ENCODE measurements around the gene KIAA0513.

KIAA0513 gene

GRCh38 chr16:85033171-85033570 is 5.6 kb downstream of the KIAA0513 start:
- Histone ChIP-seq H3F3A (ENCODE audit: low read depth) (no peaks in the 10 kb centered on the region), H3K4me2 (ENCODE audit: low read depth, low read length, poor library complexity, severe bottlenecking) (no peak overlapping the region), H3K9me2 (replicated peaks; ENCODE audit: low read depth, low read length) (no peaks in the 10 kb centered on the region), H3K9ac (ENCODE audit: low read depth, low read length, poor library complexity, severe bottlenecking) (no peak overlapping the region), H3K9me3 (ENCODE audit: insufficient read depth, low read depth, low read length) (no peaks in the 10 kb centered on the region), H3K79me2 (ENCODE audit: insufficient read depth, low read length) (no peaks in the 10 kb centered on the region), H3K36me3 (ENCODE audit: insufficient read depth, low read length) (no peaks in the 10 kb centered on the region), H3K4me3 (ENCODE audit: low read length, poor library complexity, severe bottlenecking) (no peak overlapping the region), H4K20me1 (ENCODE audit: insufficient read depth, low read length, poor library complexity, severe bottlenecking) (no peaks in the 10 kb centered on the region), H3K27me3 (ENCODE audit: insufficient read depth, low read length, poor library complexity, severe bottlenecking) (no peaks in the 10 kb centered on the region), H3K4me1 (ENCODE audit: insufficient read depth, low read length, poor library complexity, severe bottlenecking) (peaks cover 15% of the 10 kb centered on the region), H2AFZ (ENCODE audit: low read length) (no peak overlapping the region)
- TF ChIP-seq CTCF (conservative IDR thresholded peaks at IDR 0.05; ENCODE audit: low read length): no peak
- TF ChIP-seq EZH2phosphoT487 (IDR thresholded peaks at IDR 0.05; ENCODE audit: borderline replicate concordance): no peak

GRCh38 chr16:85034591-85035433 is 7.2 kb downstream of the KIAA0513 start:
- H2AFZ ChIP-seq (ENCODE audit: low read length): no peak overlapping the region
- no peaks in the 10 kb centered on the region for H3K36me3 ChIP-seq (ENCODE audit: insufficient read depth, low read length)
- H3K4me3 ChIP-seq (ENCODE audit: low read length, poor library complexity, severe bottlenecking): no peak overlapping the region
- H3K9ac ChIP-seq (ENCODE audit: low read depth, low read length, poor library complexity, severe bottlenecking): no peak overlapping the region
- H4K20me1 ChIP-seq (ENCODE audit: insufficient read depth, low read length, poor library complexity, severe bottlenecking): no peaks in the 10 kb centered on the region
- no peaks in the 10 kb centered on the region for H3K79me2 ChIP-seq (ENCODE audit: insufficient read depth, low read length)
- no peaks in the 10 kb centered on the region for H3K9me3 ChIP-seq (ENCODE audit: insufficient read depth, low read depth, low read length)
- no peaks in the 10 kb centered on the region for H3K9me2 ChIP-seq (replicated peaks; ENCODE audit: low read depth, low read length)
- H3K4me2 ChIP-seq (ENCODE audit: low read depth, low read length, poor library complexity, severe bottlenecking): no peak overlapping the region
- H3K4me1 ChIP-seq (ENCODE audit: insufficient read depth, low read length, poor library complexity, severe bottlenecking): no peaks in the 10 kb centered on the region
- TF ChIP-seq CTCF (conservative IDR thresholded peaks at IDR 0.05; ENCODE audit: low read length) (no peak), EZH2phosphoT487 (IDR thresholded peaks at IDR 0.05; ENCODE audit: borderline replicate concordance) (no peak)
- H3K27me3 ChIP-seq (ENCODE audit: insufficient read depth, low read length, poor library complexity, severe bottlenecking): no peaks in the 10 kb centered on the region
- no peaks in the 10 kb centered on the region for H3F3A ChIP-seq (ENCODE audit: low read depth)

GRCh38 chr16:85036236-85037049 is 8.8 kb downstream of the KIAA0513 start:
- H3K9ac ChIP-seq (ENCODE audit: low read depth, low read length, poor library complexity, severe bottlenecking): no peak overlapping the region
- H3K79me2 ChIP-seq (ENCODE audit: insufficient read depth, low read length): no peaks in the 10 kb centered on the region
- H3K4me3 ChIP-seq (ENCODE audit: low read length, poor library complexity, severe bottlenecking): no peak overlapping the region
- no peaks in the 10 kb centered on the region for H3K27me3 ChIP-seq (ENCODE audit: insufficient read depth, low read length, poor library complexity, severe bottlenecking)
- no peak overlapping the region for H2AFZ ChIP-seq (ENCODE audit: low read length)
- no peaks in the 10 kb centered on the region for H3F3A ChIP-seq (ENCODE audit: low read depth)
- H3K9me2 ChIP-seq (replicated peaks; ENCODE audit: low read depth, low read length): no peaks in the 10 kb centered on the region
- no peaks in the 10 kb centered on the region for H3K36me3 ChIP-seq (ENCODE audit: insufficient read depth, low read length)
- no peaks in the 10 kb centered on the region for H4K20me1 ChIP-seq (ENCODE audit: insufficient read depth, low read length, poor library complexity, severe bottlenecking)
- H3K4me1 ChIP-seq (ENCODE audit: insufficient read depth, low read length, poor library complexity, severe bottlenecking): no peaks in the 10 kb centered on the region
- no peak overlapping the region for H3K4me2 ChIP-seq (ENCODE audit: low read depth, low read length, poor library complexity, severe bottlenecking)
- H3K9me3 ChIP-seq (ENCODE audit: insufficient read depth, low read depth, low read length): no peaks in the 10 kb centered on the region
- no peak for TF ChIP-seq CTCF (conservative IDR thresholded peaks at IDR 0.05; ENCODE audit: low read length)
